Measurements from ENCODE around the gene CASQ2. TPM values are rescaled to one million over a fixed set of nuclear protein-coding genes. Genes with fewer than 3 reads are reported as not detected.

Gene CASQ2
- total and polyA plus RNA-seq, 2 of the 13 experiments (the other 11 are each of a cell fraction or from before 2014, with no cell fraction given), result not detected

DNA sequence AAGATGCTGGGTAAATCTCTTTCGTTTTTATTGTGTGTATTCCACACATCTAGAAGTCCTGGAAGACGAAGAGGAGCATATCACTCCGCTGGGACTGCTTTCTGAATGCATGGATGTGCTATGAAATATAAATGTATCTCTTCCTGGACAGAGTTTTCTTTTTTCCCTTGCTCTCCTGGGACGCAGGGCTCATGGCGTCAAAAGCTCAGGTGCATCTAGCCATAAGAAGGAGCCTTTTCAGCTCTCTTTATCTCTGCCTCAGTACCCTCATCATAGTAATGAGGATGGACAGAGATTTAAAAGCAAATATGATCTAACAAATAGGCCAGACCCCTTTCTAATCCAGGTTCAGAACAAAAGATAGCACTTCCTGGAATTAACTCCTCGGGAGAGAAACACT, 27.5 kb upstream of the CASQ2 start:
- ChIA-PET CTCF (ENCODE audit: low intra/inter-chr PET ratio, low total read pairs) (no interaction called here), POLR2A (no interaction called here)
- Histone ChIP-seq H3K4me3 (replicated peaks in 1 of 3; ENCODE audit: insufficient read depth in 1 of 3, low read depth in 2 of 3, low read length in 3 of 3) (no peak overlapping the region), H4K20me1 (ENCODE audit: insufficient read depth, low read length) (no peaks in the 10 kb centered on the region), H3K4me2 (ENCODE audit: low read depth, low read length) (no peak overlapping the region), H3K79me2 (ENCODE audit: insufficient read depth, low read length) (no peaks in the 10 kb centered on the region), H3K4me1 (ENCODE audit: insufficient read depth, low read length) (no peaks in the 10 kb centered on the region), H3K9ac (ENCODE audit: insufficient read depth, low read depth, low read length) (no peak overlapping the region), H2AFZ (ENCODE audit: low read length) (no peak overlapping the region), H3K27ac (ENCODE audit: extremely low read length, insufficient read depth, low read length) (no peak overlapping the region), H3K9me3 (ENCODE audit: low read length) (no peaks in the 10 kb centered on the region), H3K36me3 (replicated peaks in 1 of 2; ENCODE audit: control insufficient read depth in 1 of 2, insufficient read depth in 2 of 2, low read length in 2 of 2) (no peaks in the 10 kb centered on the region), H3K27me3 (ENCODE audit: control insufficient read depth in 1 of 2, insufficient read depth in 2 of 2, low read length in 2 of 2) (no peaks in the 10 kb centered on the region)
- 16% methylated on average over 6 of the region's 6 CpGs for WGBS (ENCODE audit: low lambda C conversion rate)
- BruUV-seq (replicated peaks), result no TSS peak
- in situ Hi-C loops (cut with HindIII; ENCODE audit: extremely low pct_ligation_motif_present, low pct_unique_long_range_greater_than_20kb), result no loop called here
- FAIRE-seq (no peak), ATAC-seq (no peak), DNase-seq (ENCODE audit: low spot score) (no peak)
- intact Hi-C loops (cut with micrococcal nuclease; ENCODE audit: unreplicated experiment), result no loop called here
- TF ChIP-seq CEBPG (CRISPR knock-in tag; IDR thresholded peaks at IDR 0.05) (no peak), SETDB1 (CRISPR knock-in tag; IDR thresholded peaks at IDR 0.05; ENCODE audit: borderline replicate concordance) (no peak), ZNF12 (CRISPR knock-in tag; IDR thresholded peaks at IDR 0.05) (no peak), PAWR (CRISPR knock-in tag; IDR thresholded peaks at IDR 0.05; ENCODE audit: borderline replicate concordance) (no peak), PAXIP1 (CRISPR knock-in tag; conservative IDR thresholded peaks at IDR 0.05) (no peak), HMGA1 (CRISPR knock-in tag; conservative IDR thresholded peaks at IDR 0.05) (no peak), CCAR2 (optimal IDR thresholded peaks at IDR 0.05; ENCODE audit: low read depth, low read length) (no peak), JARID2 (CRISPR knock-in tag; IDR thresholded peaks at IDR 0.05; ENCODE audit: insufficient replicate concordance) (no peak), ZNF337 (CRISPR knock-in tag; IDR thresholded peaks at IDR 0.05; ENCODE audit: borderline replicate concordance, low read depth) (no peak), POLR2AphosphoS2 (IDR thresholded peaks at IDR 0.05; ENCODE audit: low read depth, low read length) (no peak), TSC22D2 (CRISPR knock-in tag; IDR thresholded peaks at IDR 0.05; ENCODE audit: borderline replicate concordance) (no peak), SOX6 (IDR thresholded peaks at IDR 0.05) (no peak), SOX6 (CRISPR knock-in tag; IDR thresholded peaks at IDR 0.05) (no peak), ZNF574 (CRISPR knock-in tag; IDR thresholded peaks at IDR 0.05) (no peak), SRF (IDR thresholded peaks at IDR 0.05; ENCODE audit: low read depth, low read length) (no peak), ZBTB21 (CRISPR knock-in tag; IDR thresholded peaks at IDR 0.05) (no peak), PTBP1 (IDR thresholded peaks at IDR 0.05; ENCODE audit: low read depth, low read length, poor library complexity, severe bottlenecking) (no peak)
- TF ChIP-seq, protein P1, sequence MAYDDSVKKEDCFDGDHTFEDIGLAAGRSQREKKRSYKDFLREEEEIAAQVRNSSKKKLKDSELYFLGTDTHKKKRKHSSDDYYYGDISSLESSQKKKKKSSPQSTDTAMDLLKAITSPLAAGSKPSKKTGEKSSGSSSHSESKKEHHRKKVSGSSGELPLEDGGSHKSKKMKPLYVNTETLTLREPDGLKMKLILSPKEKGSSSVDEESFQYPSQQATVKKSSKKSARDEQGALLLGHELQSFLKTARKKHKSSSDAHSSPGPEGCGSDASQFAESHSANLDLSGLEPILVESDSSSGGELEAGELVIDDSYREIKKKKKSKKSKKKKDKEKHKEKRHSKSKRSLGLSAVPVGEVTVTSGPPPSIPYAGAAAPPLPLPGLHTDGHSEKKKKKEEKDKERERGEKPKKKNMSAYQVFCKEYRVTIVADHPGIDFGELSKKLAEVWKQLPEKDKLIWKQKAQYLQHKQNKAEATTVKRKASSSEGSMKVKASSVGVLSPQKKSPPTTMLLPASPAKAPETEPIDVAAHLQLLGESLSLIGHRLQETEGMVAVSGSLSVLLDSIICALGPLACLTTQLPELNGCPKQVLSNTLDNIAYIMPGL (CRISPR knock-in tag; IDR thresholded peaks at IDR 0.05; ENCODE audit: borderline replicate concordance in 1 of 2, low read depth in 1 of 2), result no peak
